GM18870 (cell line): ENCODE measurements around the gene FBXO47.

Source experiments
- ATAC-seq: cut with Tn5 transposase; IDR thresholded peaks from one replicate; pipeline ENCODE4 v1.9.1; 2021; ENCODE audit warnings: moderate library complexity; ENCODE audit not compliant: unreplicated experiment

The FBXO47 gene

GRCh38 chr17:38905375-38905774 is 61.8 kb downstream of the FBXO47 start:
- no peak for ATAC-seq

GRCh38 chr17:38904892-38905291 is 62.3 kb downstream of the FBXO47 start:
- no peak for ATAC-seq

- ATAC-seq, result no peak
These were observed 63.8 kb downstream of the FBXO47 start for GRCh38 chr17:38903404-38903803.

GRCh38 chr17:38900978-38901656 is 66.1 kb downstream of the FBXO47 start:
- ATAC-seq, result no peak

GRCh38 chr17:38899421-38899820 is 67.8 kb downstream of the FBXO47 start:
- no peak for ATAC-seq

- peak; percentile 70 for ATAC-seq
These were observed 68.3 kb downstream of the FBXO47 start for GRCh38 chr17:38898812-38899348.

- no peak for ATAC-seq
These were observed 68.9 kb downstream of the FBXO47 start for GRCh38 chr17:38898291-38898679.

- no peak for ATAC-seq
These were observed 69.4 kb downstream of the FBXO47 start for GRCh38 chr17:38897671-38898290.

GRCh38 chr17:38897176-38897575 is 70.0 kb downstream of the FBXO47 start:
- ATAC-seq, result no peak

- no peak for ATAC-seq
These were observed 70.8 kb downstream of the FBXO47 start for GRCh38 chr17:38896346-38896954.

GRCh38 chr17:38894276-38894675 is 72.9 kb downstream of the FBXO47 start:
- no peak for ATAC-seq

- no peak for ATAC-seq
These were observed 73.6 kb downstream of the FBXO47 start for GRCh38 chr17:38893607-38894006.

GRCh38 chr17:38893113-38893512 is 74.1 kb downstream of the FBXO47 start:
- ATAC-seq, result no peak

GRCh38 chr17:38892620-38893019 is 74.6 kb downstream of the FBXO47 start:
- ATAC-seq, result no peak

- no peak for ATAC-seq
These were observed 75.1 kb downstream of the FBXO47 start for GRCh38 chr17:38892083-38892482.

GRCh38 chr17:38891441-38891840 is 75.8 kb downstream of the FBXO47 start:
- no peak for ATAC-seq

GRCh38 chr17:38890410-38890746 is 76.8 kb downstream of the FBXO47 start:
- no peak for ATAC-seq

GRCh38 chr17:38889745-38890409 is 77.3 kb downstream of the FBXO47 start:
- ATAC-seq, result no peak

GRCh38 chr17:38888842-38889241 is 78.4 kb downstream of the FBXO47 start:
- no peak for ATAC-seq

GRCh38 chr17:38886643-38887010 is 80.6 kb downstream of the FBXO47 start:
- ATAC-seq, result no peak
